H1 (cell line): Measurements from ENCODE around the gene GDAP2. TPM values are rescaled to one million over a fixed set of nuclear protein-coding genes. Genes with fewer than 3 reads are reported as not detected.

Experiments used
- CTCF ChIA-PET: fragments of 300-600 bp; sonication (Branson Sonifier 250); formaldehyde crosslinking; loops from one replicate; lab custom pipeline; 2021; ENCODE audit not compliant: partially characterized antibody; lab: Charles Lee
- POLR2A ChIA-PET: fragments of 300-600 bp; sonication (Branson Sonifier 250); formaldehyde crosslinking; loops from one replicate; lab custom pipeline; 2021; ENCODE audit warnings: inconsistent platforms; ENCODE audit not compliant: partially characterized antibody; lab: Charles Lee
- DNase-seq, 2 experiments: peaks; one replicate each; pipeline versions ENCODE4 v3.0.0 to v3.0.0-alpha.2; 2010 to 2022; ENCODE audit warnings: low spot score in 2 of 2, low read depth in 1 of 2, mixed read lengths in 1 of 2
- FAIRE-seq: peaks from 2 replicates; lab custom pipeline; 2011; peaks lifted over from hg19 to GRCh38; lab: Jason Lieb, UNC
- H2AFZ ChIP-seq: 2 replicates; pipeline ENCODE4 v1.8.1; 2012; ENCODE audit warnings: low read length, inconsistent platforms
- H2AK5ac ChIP-seq: 2 replicates; pipeline ENCODE4 v1.6.1; 2013; ENCODE audit warnings: low read depth, low read length
- H2BK120ac ChIP-seq: replicated peaks from 2 replicates; pipeline ENCODE3; 2013; ENCODE audit warnings: low read depth, low read length, inconsistent platforms
- H2BK12ac ChIP-seq: 2 replicates; pipeline ENCODE4 v1.6.1; 2013; ENCODE audit warnings: low read depth, low read length
- H2BK15ac ChIP-seq: 2 replicates; pipeline ENCODE4 v1.6.1; 2013; ENCODE audit warnings: low read length
- H2BK20ac ChIP-seq: 2 replicates; pipeline ENCODE4 v1.6.1; 2013; ENCODE audit warnings: low read length
- H2BK5ac ChIP-seq: 2 replicates; pipeline ENCODE4 v1.6.1; 2013; ENCODE audit warnings: low read depth, low read length
- H3K14ac ChIP-seq: 2 replicates; pipeline ENCODE4 v1.6.1; 2013; ENCODE audit warnings: inconsistent platforms; ENCODE audit not compliant: insufficient read length
- H3K18ac ChIP-seq: 2 replicates; pipeline ENCODE4 v1.6.1; 2013; ENCODE audit warnings: low read length; ENCODE audit errors: extremely low read depth
- H3K23ac ChIP-seq: 2 replicates; pipeline ENCODE4 v1.6.1; 2013; ENCODE audit warnings: inconsistent platforms; ENCODE audit not compliant: insufficient read length
- H3K23me2 ChIP-seq: 2 replicates; pipeline ENCODE4 v1.6.1; 2013; ENCODE audit warnings: low read depth, low read length
- H3K27ac ChIP-seq: 2 replicates; pipeline ENCODE4 v1.6.1; 2011; ENCODE audit warnings: low read depth, low read length, inconsistent platforms
- H3K27me3 ChIP-seq, 4 experiments: replicated peaks in 1 of 4; 1 replicate in 1 of 4; 2 replicates in 3 of 4; pipeline versions ENCODE4 v1.6.1 to v1.8.1; 2011 to 2013; ENCODE audit warnings: low read length in 3 of 4, mild to moderate bottlenecking in 3 of 4, inconsistent platforms in 2 of 4, mixed read lengths in 2 of 4, moderate library complexity in 1 of 4; ENCODE audit not compliant: control insufficient read depth in 3 of 4, insufficient read depth in 3 of 4; ENCODE audit errors: extremely low read depth in 1 of 4
- H3K36me3 ChIP-seq, 4 experiments: 2 replicates each; pipeline versions ENCODE4 v1.6.1 to v1.8.1; 2011 to 2013; ENCODE audit warnings: mild to moderate bottlenecking in 4 of 4, low read length in 3 of 4, moderate library complexity in 2 of 4, control low read depth in 1 of 4, inconsistent platforms in 1 of 4; ENCODE audit not compliant: insufficient read depth in 4 of 4, control insufficient read depth in 2 of 4
- H3K4ac ChIP-seq: replicated peaks from 2 replicates; pipeline ENCODE3; 2013; ENCODE audit warnings: low read length, low read depth, mixed read lengths, inconsistent platforms; ENCODE audit not compliant: insufficient read length
- H3K4me1 ChIP-seq, 4 experiments: replicated peaks in 1 of 4; 1 replicate in 1 of 4; 2 replicates in 3 of 4; pipeline versions ENCODE4 v1.6.1 to v1.8.1; 2011 to 2013; ENCODE audit warnings: low read length in 3 of 4, inconsistent platforms in 2 of 4, mixed read lengths in 1 of 4; ENCODE audit not compliant: insufficient read depth in 4 of 4, control insufficient read depth in 3 of 4
- H3K4me2 ChIP-seq, 2 experiments: 2 replicates each; pipeline versions ENCODE4 v1.6.1 to v1.8.1; 2011 to 2013; ENCODE audit warnings: low read depth in 2 of 2, low read length in 2 of 2, control low read depth in 1 of 2, inconsistent platforms in 1 of 2, mild to moderate bottlenecking in 1 of 2; ENCODE audit not compliant: insufficient read depth in 1 of 2
- H3K4me3 ChIP-seq, 4 experiments: fragments of 200-600, 300-600 bp in 1 of 4; sonication (generic), shearing (Covaris generic), sonication (Bioruptor Twin) in 1 of 4; 2 replicates each; pipeline versions ENCODE4 v1.5.1 to v1.8.1; 2011 to 2016; ENCODE audit warnings: low read length in 4 of 4, low read depth in 3 of 4, control low read depth in 2 of 4, inconsistent platforms in 2 of 4, mild to moderate bottlenecking in 2 of 4, mixed read lengths in 1 of 4, moderate library complexity in 1 of 4; ENCODE audit not compliant: insufficient read depth in 2 of 4; ENCODE audit errors: extremely low read depth in 1 of 4
- H3K56ac ChIP-seq: replicated peaks from 2 replicates; pipeline ENCODE3; 2013; ENCODE audit warnings: low read depth, mild to moderate bottlenecking, mixed read lengths, low read length, inconsistent platforms; ENCODE audit not compliant: insufficient read length
- H3K79me1 ChIP-seq: 2 replicates; pipeline ENCODE4 v1.6.1; 2013; ENCODE audit warnings: low read depth, low read length, control low read depth
- H3K79me2 ChIP-seq, 2 experiments: 2 replicates each; pipeline versions ENCODE4 v1.6.1 to v1.8.1; 2012 to 2013; ENCODE audit warnings: low read length in 2 of 2, mild to moderate bottlenecking in 2 of 2, inconsistent platforms in 1 of 2; ENCODE audit not compliant: insufficient read depth in 2 of 2, control insufficient read depth in 1 of 2
- H3K9ac ChIP-seq, 4 experiments: replicated peaks in 1 of 4; 1 replicate in 1 of 4; 2 replicates in 3 of 4; pipeline versions ENCODE4 v1.6.1 to v1.8.1; 2011 to 2013; ENCODE audit warnings: low read depth in 3 of 4, low read length in 3 of 4, control low read depth in 2 of 4, mild to moderate bottlenecking in 2 of 4, moderate library complexity in 2 of 4, inconsistent platforms in 1 of 4; ENCODE audit errors: extremely low read depth in 1 of 4
- H3K9me3 ChIP-seq, 2 experiments: 2 replicates each; pipeline versions ENCODE4 v1.6.1 to v1.8.1; 2012 to 2013; ENCODE audit warnings: mild to moderate bottlenecking in 2 of 2, moderate library complexity in 2 of 2, control low read depth in 1 of 2, inconsistent platforms in 1 of 2, low read depth in 1 of 2, low read length in 1 of 2, mixed read lengths in 1 of 2; ENCODE audit not compliant: insufficient read depth in 2 of 2
- H4K20me1 ChIP-seq, 2 experiments: replicated peaks in 1 of 2; 2 replicates each; pipeline versions ENCODE3 to v1.8.1; 2011 to 2013; ENCODE audit warnings: inconsistent platforms in 2 of 2, low read length in 2 of 2, mild to moderate bottlenecking in 1 of 2; ENCODE audit not compliant: insufficient read depth in 2 of 2, control insufficient read depth in 1 of 2
- H4K5ac ChIP-seq: 2 replicates; pipeline ENCODE4 v1.6.1; 2013; ENCODE audit warnings: low read length, low read depth, mixed read lengths, inconsistent platforms; ENCODE audit not compliant: insufficient read length
- H4K8ac ChIP-seq: 2 replicates; pipeline ENCODE4 v1.8.0; 2013; ENCODE audit warnings: mild to moderate bottlenecking, moderate library complexity, low read length, inconsistent platforms; ENCODE audit not compliant: insufficient read depth; ENCODE audit errors: extremely low read depth
- H4K91ac ChIP-seq: replicated peaks from 2 replicates; pipeline ENCODE3; 2013; ENCODE audit warnings: low read length, mixed read lengths, inconsistent platforms; ENCODE audit not compliant: insufficient read length
- ATF3 ChIP-seq: IDR thresholded peaks from 2 replicates; pipeline ENCODE4 v1.6.1; 2011; ENCODE audit warnings: low read depth, mild to moderate bottlenecking, low read length; ENCODE audit not compliant: insufficient read depth
- WGBS, 2 experiments: shearing (Covaris generic) in 1 of 2; methylation state at CpG; one replicate each; pipeline versions ENCODE4 v1.1.6 to v1.1.7; 2013 to 2015; ENCODE audit warnings: low lambda C conversion rate in 2 of 2, mixed read lengths in 2 of 2, inconsistent platforms in 1 of 2, low coverage in 1 of 2, missing lambda C conversion rate in 1 of 2; ENCODE audit not compliant: insufficient replicate concordance in 2 of 2, insufficient coverage in 1 of 2, insufficient read length in 1 of 2; ENCODE audit errors: extremely low coverage in 1 of 2, missing lambda C conversion rate in 1 of 2; 5-methylcytosine and 5-hydroxymethylcytosine counted together
- polyA plus RNA-seq, 7 experiments: library from polyadenylated mRNA; depleted of rRNA in 3 of 7; stranded (reverse) in 5 of 7; unstranded in 2 of 7; fragments of >200 nt in 5 of 7; fragments of 200-250 nt in 2 of 7; gene quantifications; 1 replicate in 5 of 7; 2 replicates in 1 of 7; 4 replicates in 1 of 7; pipeline versions ENCODE4 v1.2.1 to v1.2.3, GENCODE V29; 2011 to 2013; ENCODE audit warnings: missing spikeins in 2 of 7, mixed read lengths in 2 of 7
- total RNA-seq: library from RNA; stranded (reverse); fragmentation: NEBNext Ultra II Directional; extraction: Animal tissue kit (Norgen Biotek cat#: 25700); gene quantifications from 2 replicates; pipeline ENCODE4 v1.2.1, GENCODE V29; 2021

Gene GDAP2
- total and polyA plus RNA-seq, 2 of the 8 experiments (the other 6 are each of a cell fraction or from before 2014, with no cell fraction given) = 8.6 to 27.8 TPM

GRCh38 chr1:117818456-117818855 lies 111.0 kb downstream of the GDAP2 start:
- Histone ChIP-seq H3K4me3 (no peak overlapping the region), H3K4me2 (no peak overlapping the region), H2BK15ac (no peak overlapping the region), H2BK120ac (no peak overlapping the region), H2BK20ac (no peak overlapping the region), H3K9ac (no peak overlapping the region), H3K36me3 (no peaks in the 10 kb centered on the region), H3K27ac (no peak overlapping the region), H3K27me3 (no peaks in the 10 kb centered on the region), H4K8ac (no peak overlapping the region), H4K5ac (no peak overlapping the region), H4K20me1 (no peaks in the 10 kb centered on the region), H3K23ac (no peak overlapping the region), H2AK5ac (no peak overlapping the region), H3K79me1 (no peaks in the 10 kb centered on the region), H3K79me2 (no peaks in the 10 kb centered on the region), H3K4ac (no peak overlapping the region), H3K23me2 (no peaks in the 10 kb centered on the region), H3K4me1 (no peaks in the 10 kb centered on the region; a peak in 2 of 7 replicates), H3K18ac (no peak overlapping the region), H4K91ac (no peak overlapping the region), H2AFZ (no peak overlapping the region), H2BK5ac (no peak overlapping the region), H3K56ac (no peak overlapping the region), H3K9me3 (peaks cover 13 to 15% of the 10 kb centered on the region in 2 experiments; a peak in 3 of 4 replicates), H2BK12ac (no peak overlapping the region), H3K14ac (no peak overlapping the region)
- no peak for TF ChIP-seq ATF3
- POLR2A ChIA-PET = no interaction called here
- DNase-seq (no peak), FAIRE-seq (no peak)
- CTCF ChIA-PET = interaction anchor here (1.5 kb wide), 1 partner anchor 77 kb away, joined by 6 read pairs; no protein-coding TSS in a partner anchor
- 96% methylated on average over 8 of the region's 8 CpGs; no CpG with 5 or more reads in 1 of the 2 experiments for WGBS, 2 experiments
